Measurements from ENCODE around the gene NEURL3. TPM values are rescaled to one million over a fixed set of nuclear protein-coding genes. Genes with fewer than 3 reads are reported as not detected.

Gene NEURL3
- total RNA-seq, 1 donor = not detected

DNA sequence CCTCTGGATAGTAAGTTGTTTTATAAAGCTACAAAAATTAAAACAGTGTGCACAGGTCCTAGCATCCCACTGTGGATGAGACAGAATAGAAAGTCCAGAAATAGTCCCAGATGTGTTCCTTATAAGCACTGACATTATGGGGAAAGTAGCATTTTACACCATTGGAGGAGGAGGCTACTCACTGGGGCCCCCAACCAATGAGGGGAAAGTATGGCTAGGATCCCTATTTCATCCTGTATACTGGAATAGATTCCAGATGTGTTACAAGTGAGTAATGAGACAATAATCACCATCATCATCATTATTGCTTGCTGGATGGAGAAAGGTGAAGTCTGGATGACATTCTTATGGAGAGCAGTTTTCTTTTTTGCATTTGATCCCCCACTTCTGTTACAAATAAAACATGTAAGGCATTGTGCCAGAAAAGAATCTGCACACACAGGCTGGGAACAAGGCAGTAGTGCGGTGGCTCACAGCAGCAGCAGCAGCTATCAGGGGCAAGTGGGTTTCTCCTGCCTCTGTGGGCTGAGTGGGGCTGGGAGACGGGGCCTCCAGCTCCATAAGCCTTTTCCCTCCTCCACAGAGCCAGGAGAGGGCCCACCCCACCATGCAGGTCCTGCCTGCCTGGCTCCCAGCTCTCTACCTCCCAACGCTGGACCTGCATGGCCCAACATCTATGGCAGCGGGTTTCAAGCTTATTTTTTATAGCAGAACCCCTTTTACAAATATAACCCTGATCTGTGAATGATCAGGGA is 36.4 kb upstream of the NEURL3 start:
- Histone ChIP-seq H3K27me3 (ENCODE audit: insufficient read depth, low read length) (no peaks in the 10 kb centered on the region), H3K4me1 (ENCODE audit: insufficient read depth, low read length) (peaks cover 24% of the 10 kb centered on the region), H3K4me3 (ENCODE audit: insufficient read depth, low read length) (no peak overlapping the region), H3K4me2 (ENCODE audit: insufficient read depth, low read length) (no peak overlapping the region), H3K27ac (ENCODE audit: low read depth, low read length) (no peak overlapping the region), H2AFZ (ENCODE audit: low read length) (no peak overlapping the region), H3K36me3 (ENCODE audit: insufficient read depth, low read length) (no peaks in the 10 kb centered on the region), H4K20me1 (ENCODE audit: insufficient read depth, low read length) (peaks cover 42% of the 10 kb centered on the region), H3K79me2 (ENCODE audit: insufficient read depth, low read length) (peaks cover 26% of the 10 kb centered on the region), H3K9me3 (ENCODE audit: low read depth, low read length) (no peaks in the 10 kb centered on the region)
- TF ChIP-seq, protein P1, sequence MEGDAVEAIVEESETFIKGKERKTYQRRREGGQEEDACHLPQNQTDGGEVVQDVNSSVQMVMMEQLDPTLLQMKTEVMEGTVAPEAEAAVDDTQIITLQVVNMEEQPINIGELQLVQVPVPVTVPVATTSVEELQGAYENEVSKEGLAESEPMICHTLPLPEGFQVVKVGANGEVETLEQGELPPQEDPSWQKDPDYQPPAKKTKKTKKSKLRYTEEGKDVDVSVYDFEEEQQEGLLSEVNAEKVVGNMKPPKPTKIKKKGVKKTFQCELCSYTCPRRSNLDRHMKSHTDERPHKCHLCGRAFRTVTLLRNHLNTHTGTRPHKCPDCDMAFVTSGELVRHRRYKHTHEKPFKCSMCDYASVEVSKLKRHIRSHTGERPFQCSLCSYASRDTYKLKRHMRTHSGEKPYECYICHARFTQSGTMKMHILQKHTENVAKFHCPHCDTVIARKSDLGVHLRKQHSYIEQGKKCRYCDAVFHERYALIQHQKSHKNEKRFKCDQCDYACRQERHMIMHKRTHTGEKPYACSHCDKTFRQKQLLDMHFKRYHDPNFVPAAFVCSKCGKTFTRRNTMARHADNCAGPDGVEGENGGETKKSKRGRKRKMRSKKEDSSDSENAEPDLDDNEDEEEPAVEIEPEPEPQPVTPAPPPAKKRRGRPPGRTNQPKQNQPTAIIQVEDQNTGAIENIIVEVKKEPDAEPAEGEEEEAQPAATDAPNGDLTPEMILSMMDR (IDR thresholded peaks at IDR 0.05; ENCODE audit: extremely low read depth, low read depth, low read length) = no peak
- DNase-seq (ENCODE audit: insufficient read length, low spot score, missing footprints) = peak; percentile 92

- Histone ChIP-seq H3K27ac (ENCODE audit: low read depth, low read length) (no peak overlapping the region), H3K36me3 (ENCODE audit: insufficient read depth, low read length) (no peaks in the 10 kb centered on the region), H3K27me3 (ENCODE audit: insufficient read depth, low read length) (no peaks in the 10 kb centered on the region), H3K9me3 (ENCODE audit: low read depth, low read length) (no peaks in the 10 kb centered on the region), H3K4me3 (ENCODE audit: insufficient read depth, low read length) (no peak overlapping the region), H4K20me1 (ENCODE audit: insufficient read depth, low read length) (peaks cover 42% of the 10 kb centered on the region), H2AFZ (ENCODE audit: low read length) (no peak overlapping the region), H3K4me1 (ENCODE audit: insufficient read depth, low read length) (peaks cover 24% of the 10 kb centered on the region), H3K79me2 (ENCODE audit: insufficient read depth, low read length) (peaks cover 25% of the 10 kb centered on the region), H3K4me2 (ENCODE audit: insufficient read depth, low read length) (no peak overlapping the region)
- TF ChIP-seq, protein P1 (IDR thresholded peaks at IDR 0.05; ENCODE audit: extremely low read depth, low read depth, low read length) = no peak
- DNase-seq (ENCODE audit: insufficient read length, low spot score, missing footprints) = peak; percentile 79
Observed at GRCh38 chr2:96540136-96540535, 35.0 kb upstream of the NEURL3 start.

GRCh38 chr2:96539215-96539920 is 34.2 kb upstream of the NEURL3 start:
- Histone ChIP-seq H3K4me3 (ENCODE audit: insufficient read depth, low read length) (no peak overlapping the region), H3K9me3 (ENCODE audit: low read depth, low read length) (no peaks in the 10 kb centered on the region), H3K4me1 (ENCODE audit: insufficient read depth, low read length) (peaks cover 24% of the 10 kb centered on the region), H4K20me1 (ENCODE audit: insufficient read depth, low read length) (peaks cover 42% of the 10 kb centered on the region), H3K36me3 (ENCODE audit: insufficient read depth, low read length) (no peaks in the 10 kb centered on the region), H3K27me3 (ENCODE audit: insufficient read depth, low read length) (no peaks in the 10 kb centered on the region), H2AFZ (ENCODE audit: low read length) (no peak overlapping the region), H3K4me2 (ENCODE audit: insufficient read depth, low read length) (no peak overlapping the region), H3K27ac (ENCODE audit: low read depth, low read length) (no peak overlapping the region), H3K79me2 (ENCODE audit: insufficient read depth, low read length) (peaks cover 25% of the 10 kb centered on the region)
- no peak for DNase-seq (ENCODE audit: insufficient read length, low spot score, missing footprints)
- TF ChIP-seq, protein P1 (IDR thresholded peaks at IDR 0.05; ENCODE audit: extremely low read depth, low read depth, low read length) = no peak
